K562 (cell line): Measurements from ENCODE around the gene ADAR. TPM values are rescaled to one million over a fixed set of nuclear protein-coding genes. Genes with fewer than 3 reads are reported as not detected.

Experiments
- ARNT ChIP-seq, 2 experiments: fragments of 450-650 bp; IDR thresholded peaks; 2 replicates each; pipeline ENCODE4 v1.6.1; 2016; ENCODE audit warnings: mild to moderate bottlenecking in 1 of 2
- BCOR ChIP-seq: fragments of 450-650 bp; IDR thresholded peaks from 2 replicates; pipeline ENCODE4 v1.6.1; 2016
- C11orf30 ChIP-seq: fragments of 450-650 bp; IDR thresholded peaks from 2 replicates; pipeline ENCODE4 v1.6.1; 2016; ENCODE audit warnings: low read depth, mild to moderate bottlenecking
- CBFB ChIP-seq: sonication (generic); formaldehyde crosslinking; IDR thresholded peaks from 2 replicates; pipeline ENCODE4 v1.4.0; 2020; ENCODE audit warnings: mild to moderate bottlenecking, missing genetic modification reagents
- CEBPB ChIP-seq: fragments of 450-650 bp; IDR thresholded peaks from 2 replicates; pipeline ENCODE4 v1.6.1; 2016; ENCODE audit warnings: missing genetic modification characterization, missing compliant biosample characterization
- ESRRA ChIP-seq: fragments of 450-650 bp; IDR thresholded peaks from 2 replicates; pipeline ENCODE4 v1.6.1; 2014; ENCODE audit warnings: low read depth, mild to moderate bottlenecking, moderate library complexity, borderline replicate concordance
- FOXA3 ChIP-seq, 2 experiments: fragments of 450-650 bp in 1 of 2; sonication (generic) in 1 of 2; formaldehyde crosslinking; IDR thresholded peaks in 1 of 2; conservative IDR thresholded peaks in 1 of 2; 2 replicates each; pipeline versions ENCODE4 v1.4.0 to v1.8.0; 2020 to 2022; ENCODE audit warnings: mild to moderate bottlenecking in 2 of 2, missing genetic modification reagents in 1 of 2
- HDAC1 ChIP-seq, 2 experiments: fragments of 450-650 bp; IDR thresholded peaks; 2 replicates each; pipeline ENCODE4 v1.6.1; 2016 to 2017; ENCODE audit warnings: inconsistent platforms in 1 of 2, mild to moderate bottlenecking in 1 of 2, moderate library complexity in 1 of 2
- HDAC2 ChIP-seq: fragments of 450-650 bp; IDR thresholded peaks from 2 replicates; pipeline ENCODE4 v1.6.1; 2016; ENCODE audit warnings: mild to moderate bottlenecking
- HMG20A ChIP-seq: fragments of 450-650 bp; formaldehyde crosslinking; conservative IDR thresholded peaks from 2 replicates; pipeline ENCODE4 v1.4.0; 2020; ENCODE audit warnings: mild to moderate bottlenecking, mixed read lengths
- MAFG ChIP-seq: fragments of 450-650 bp; conservative IDR thresholded peaks from 2 replicates; pipeline ENCODE4 v1.6.1; 2016; ENCODE audit warnings: missing genetic modification characterization, missing compliant biosample characterization
- MAZ ChIP-seq, 2 experiments: fragments of 450-650 bp in 1 of 2; sonication (generic) in 1 of 2; formaldehyde crosslinking; IDR thresholded peaks in 1 of 2; conservative IDR thresholded peaks in 1 of 2; 2 replicates each; pipeline versions ENCODE4 v1.4.0 to v1.5.0; 2020; ENCODE audit warnings: mild to moderate bottlenecking in 1 of 2, missing genetic modification reagents in 1 of 2
- MEIS2 ChIP-seq: fragments of 450-650 bp; IDR thresholded peaks from 2 replicates; pipeline ENCODE4 v1.6.1; 2014; ENCODE audit warnings: mild to moderate bottlenecking; ENCODE audit not compliant: partially characterized antibody
- NCOR1 ChIP-seq: fragments of 450-650 bp; IDR thresholded peaks from 2 replicates; pipeline ENCODE4 v1.6.1; 2016; ENCODE audit warnings: mild to moderate bottlenecking, moderate library complexity
- PCBP2 ChIP-seq: fragments of 200-400 bp; formaldehyde crosslinking; IDR thresholded peaks from 2 replicates; pipeline ENCODE4 v1.6.1; 2018; ENCODE audit warnings: low read length, low read depth, mild to moderate bottlenecking, moderate library complexity; ENCODE audit not compliant: poor library complexity, severe bottlenecking
- PML ChIP-seq: IDR thresholded peaks from 2 replicates; pipeline ENCODE4 v1.6.1; 2012; ENCODE audit warnings: low read length, inconsistent platforms
- POLR3G ChIP-seq: IDR thresholded peaks from 2 replicates; pipeline ENCODE4 v1.6.1; 2011; ENCODE audit not compliant: insufficient read length, insufficient replicate concordance; ENCODE audit errors: extremely low read depth
- SP1 ChIP-seq: sonication (generic); formaldehyde crosslinking; IDR thresholded peaks from 2 replicates; pipeline ENCODE4 v1.8.1; 2022; ENCODE audit warnings: mild to moderate bottlenecking, missing genetic modification reagents
- TEAD1 ChIP-seq, 2 experiments: fragments of 450-650 bp in 1 of 2; sonication (generic) in 1 of 2; formaldehyde crosslinking; IDR thresholded peaks; 2 replicates each; pipeline versions ENCODE4 v1.4.0 to v1.8.0; 2020 to 2022; ENCODE audit warnings: mild to moderate bottlenecking in 2 of 2, missing genetic modification reagents in 1 of 2
- ZEB2 ChIP-seq: fragments of 450-650 bp; IDR thresholded peaks from 2 replicates; pipeline ENCODE4 v1.6.1; 2016
- ZSCAN29 ChIP-seq: fragments of 450-650 bp; IDR thresholded peaks from 2 replicates; pipeline ENCODE4 v1.6.1; 2017
- polyA plus RNA-seq, 8 experiments: library from polyadenylated mRNA; depleted of rRNA in 4 of 8; stranded (reverse) in 5 of 8; unstranded in 3 of 8; fragments of >200 nt; fragmentation: Nextera tagmentation in 2 of 8; fragmentation: Illumina TruSeq in 1 of 8; extraction: Ambion mirVana in 2 of 8; extraction: Trizol in 1 of 8; gene quantifications; 2 replicates each; pipeline versions ENCODE4 v1.2.1 to v1.2.3, GENCODE V29; 2011 to 2014; ENCODE audit warnings: inconsistent platforms in 1 of 8, missing spikeins in 1 of 8
- total RNA-seq, 7 experiments: library from RNA; depleted of rRNA in 6 of 7; stranded (reverse); fragments of >200 nt in 6 of 7; fragmentation: Illumina TruSeq in 2 of 7; extraction: Trizol in 2 of 7; gene quantifications; 2 replicates each; pipeline versions ENCODE4 v1.2.1 to v1.2.3, GENCODE V29; 2011 to 2021; ENCODE audit warnings: low replicate concordance in 1 of 7
- TF ChIP-seq, protein P1 (sequence below), 2 experiments: IDR thresholded peaks in 1 of 2; conservative IDR thresholded peaks in 1 of 2; 2 replicates each; pipeline ENCODE4 v1.6.1; 2016; ENCODE audit warnings: low read depth in 2 of 2, mild to moderate bottlenecking in 1 of 2, missing compliant biosample characterization in 1 of 2, missing genetic modification characterization in 1 of 2, moderate library complexity in 1 of 2
- TF ChIP-seq, protein P2 (sequence below): fragments of 450-650 bp; formaldehyde crosslinking; IDR thresholded peaks from 2 replicates; pipeline ENCODE4 v1.4.0; 2022; ENCODE audit warnings: missing genetic modification characterization

The ADAR gene
- total and polyA plus RNA-seq, 9 of the 15 experiments (the other 6 are each of a cell fraction or from before 2014, with no cell fraction given), result 30.1 to 123 (median 60.2) TPM

DNA sequence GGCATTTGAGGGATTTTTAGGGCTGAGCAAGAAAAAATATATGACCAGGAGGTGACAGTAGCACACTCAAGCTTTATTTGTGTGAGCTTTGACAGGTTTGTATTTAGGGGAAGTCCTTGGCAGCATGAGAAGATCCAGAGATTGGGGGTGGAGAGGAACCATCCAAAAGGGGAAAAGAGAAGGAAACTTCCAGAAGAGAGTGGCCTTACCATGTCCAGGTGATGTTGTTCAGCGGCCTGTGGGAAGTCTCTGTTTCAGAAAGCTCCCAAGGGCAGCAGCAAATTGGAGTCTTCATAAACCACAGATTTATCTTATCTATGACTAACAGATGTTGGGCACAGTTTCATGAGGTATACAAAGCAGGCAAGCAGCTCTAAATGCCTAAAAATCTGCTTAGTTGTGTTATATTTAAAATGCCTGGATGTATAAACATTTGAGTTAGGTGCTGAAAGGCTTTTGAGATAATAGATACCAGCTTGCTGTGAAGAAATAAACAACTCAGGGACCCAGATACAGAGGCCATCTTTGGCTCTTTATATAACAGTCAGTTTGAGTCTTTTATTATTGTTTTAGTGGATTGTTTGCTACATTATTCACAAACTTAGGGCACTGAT, 21.2 kb upstream of the ADAR start (continued):
- TF ChIP-seq, protein P1, sequence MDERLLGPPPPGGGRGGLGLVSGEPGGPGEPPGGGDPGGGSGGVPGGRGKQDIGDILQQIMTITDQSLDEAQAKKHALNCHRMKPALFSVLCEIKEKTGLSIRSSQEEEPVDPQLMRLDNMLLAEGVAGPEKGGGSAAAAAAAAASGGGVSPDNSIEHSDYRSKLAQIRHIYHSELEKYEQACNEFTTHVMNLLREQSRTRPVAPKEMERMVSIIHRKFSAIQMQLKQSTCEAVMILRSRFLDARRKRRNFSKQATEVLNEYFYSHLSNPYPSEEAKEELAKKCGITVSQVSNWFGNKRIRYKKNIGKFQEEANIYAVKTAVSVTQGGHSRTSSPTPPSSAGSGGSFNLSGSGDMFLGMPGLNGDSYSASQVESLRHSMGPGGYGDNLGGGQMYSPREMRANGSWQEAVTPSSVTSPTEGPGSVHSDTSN (CRISPR knock-in tag; IDR thresholded peaks at IDR 0.05; ENCODE audit: low read depth), result no peak
- TF ChIP-seq, protein P1 (tag; conservative IDR thresholded peaks at IDR 0.05; ENCODE audit: low read depth), result peak; percentile 88
- peak; percentile 72 for TF ChIP-seq MAFG
- TF ChIP-seq ZSCAN29, result no peak
- TF ChIP-seq CEBPB, result peak; percentile 29; the same call in 1 of the 2 replicates
- TF ChIP-seq HDAC1 (IDR thresholded peaks at IDR 0.05), result peak in 1 of 2 experiments; percentile 77; a peak in 2 of 4 replicates
- TF ChIP-seq PML, result peak; percentile 82; the same call in 1 of the 2 replicates
- peak; percentile 94; the same call in 1 of the 2 replicates for TF ChIP-seq ESRRA
- TF ChIP-seq, protein P2, sequence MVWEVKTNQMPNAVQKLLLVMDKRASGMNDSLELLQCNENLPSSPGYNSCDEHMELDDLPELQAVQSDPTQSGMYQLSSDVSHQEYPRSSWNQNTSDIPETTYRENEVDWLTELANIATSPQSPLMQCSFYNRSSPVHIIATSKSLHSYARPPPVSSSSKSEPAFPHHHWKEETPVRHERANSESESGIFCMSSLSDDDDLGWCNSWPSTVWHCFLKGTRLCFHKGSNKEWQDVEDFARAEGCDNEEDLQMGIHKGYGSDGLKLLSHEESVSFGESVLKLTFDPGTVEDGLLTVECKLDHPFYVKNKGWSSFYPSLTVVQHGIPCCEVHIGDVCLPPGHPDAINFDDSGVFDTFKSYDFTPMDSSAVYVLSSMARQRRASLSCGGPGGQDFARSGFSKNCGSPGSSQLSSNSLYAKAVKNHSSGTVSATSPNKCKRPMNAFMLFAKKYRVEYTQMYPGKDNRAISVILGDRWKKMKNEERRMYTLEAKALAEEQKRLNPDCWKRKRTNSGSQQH (CRISPR knock-in tag), result no peak
- no peak for TF ChIP-seq PCBP2
- TF ChIP-seq HDAC2, result peak; percentile 96
- TF ChIP-seq POLR3G, result no peak
- no peak for TF ChIP-seq CBFB (CRISPR knock-in tag)
- peak; percentile 44 for TF ChIP-seq SP1
- TF ChIP-seq MEIS2, result peak; percentile 98
- 0 out of 4 replicates have a peak, but pooled peaks of 1 of the 2 experiments have one; percentile 35 for TF ChIP-seq ARNT (IDR thresholded peaks at IDR 0.05)
- TF ChIP-seq C11orf30, result peak; percentile 80
- TF ChIP-seq BCOR, result no peak
- peak in 1 of 2 experiments; percentile 35; a peak in 2 of 4 replicates for TF ChIP-seq FOXA3 (CRISPR knock-in tag; conservative IDR thresholded peaks at IDR 0.05 in 1 of 2, IDR thresholded peaks at IDR 0.05 in 1 of 2)
- peak; percentile 79; the same call in 1 of the 2 replicates for TF ChIP-seq ZEB2
- TF ChIP-seq MAZ (CRISPR knock-in tag; conservative IDR thresholded peaks at IDR 0.05 in 1 of 2, IDR thresholded peaks at IDR 0.05 in 1 of 2), result 0 out of 4 replicates have a peak, but pooled peaks of 1 of the 2 experiments have one; percentile 44
- no peak for TF ChIP-seq HMG20A (CRISPR knock-in tag)
- TF ChIP-seq NCOR1, result peak; percentile 81
- peak in 1 of 2 experiments; percentile 82; a peak in 2 of 4 replicates for TF ChIP-seq TEAD1 (CRISPR knock-in tag; IDR thresholded peaks at IDR 0.05)
